VCaP (cell line): Measurements from ENCODE around the gene ZMIZ1.

Experiments used
- H3K27ac ChIP-seq: fragments of 450-650 bp; 2 replicates; pipeline ENCODE4 v1.5.1; 2017
- CTCF ChIP-seq: fragments of 450-650 bp; conservative IDR thresholded peaks from 2 replicates; pipeline ENCODE4 v1.5.1; 2017; ENCODE audit warnings: mild to moderate bottlenecking, moderate library complexity

ZMIZ1 gene

DNA sequence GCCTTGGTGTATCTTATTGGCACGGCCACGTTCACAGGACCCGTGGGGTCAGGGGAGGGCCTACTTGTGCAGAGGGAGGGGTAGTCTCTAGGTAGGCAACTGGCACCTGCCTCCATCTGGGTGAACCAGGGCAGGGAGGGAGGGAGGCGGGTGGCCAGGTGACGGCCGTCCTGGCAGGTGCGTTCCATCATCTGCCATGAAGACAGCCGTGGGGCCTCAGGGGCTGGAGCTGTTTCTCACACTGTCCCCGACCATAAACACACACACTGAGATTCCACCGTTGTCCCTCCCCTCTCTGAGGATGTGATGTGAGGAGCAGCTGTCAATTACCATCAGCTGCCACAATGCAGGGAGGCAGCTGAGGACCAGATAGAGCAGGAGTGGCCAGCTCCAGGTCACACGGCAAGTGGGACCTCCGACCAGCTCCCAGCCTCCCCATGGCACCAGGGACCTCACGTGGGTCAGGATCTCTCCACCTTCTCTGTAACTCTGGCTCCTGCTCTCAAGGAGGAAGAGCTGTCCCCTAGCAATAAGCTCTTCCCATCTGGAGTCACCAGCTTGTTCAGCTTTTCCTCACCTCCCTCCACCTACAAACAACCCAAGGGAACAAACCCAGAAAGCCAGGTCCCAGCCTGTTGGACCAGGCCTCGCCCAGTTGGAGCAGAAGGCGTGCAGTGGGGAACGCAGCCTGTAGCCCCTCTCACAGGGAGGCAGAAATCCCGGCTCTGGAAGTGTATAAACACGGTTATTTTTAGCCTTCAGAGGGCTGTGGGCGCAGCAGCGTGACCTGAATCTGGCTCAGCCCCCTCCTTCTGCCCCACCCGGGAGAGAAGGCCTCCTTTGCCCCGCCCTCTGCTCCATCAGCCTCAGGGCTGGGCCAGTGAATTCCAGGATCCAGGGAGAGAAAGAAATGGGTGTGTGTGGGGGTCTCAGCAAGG, 33.1 kb downstream of the ZMIZ1 start:
- no peak for TF ChIP-seq CTCF
- peak overlapping the region; percentile 24 for H3K27ac ChIP-seq

GRCh38 chr10:79102498-79102874, 33.7 kb downstream of the ZMIZ1 start:
- no peak for TF ChIP-seq CTCF
- peak overlapping the region; percentile 24 for H3K27ac ChIP-seq

- H3K27ac ChIP-seq = no peak overlapping the region
- no peak for TF ChIP-seq CTCF
These were observed 34.4 kb downstream of the ZMIZ1 start for GRCh38 chr10:79103129-79103528.

DNA sequence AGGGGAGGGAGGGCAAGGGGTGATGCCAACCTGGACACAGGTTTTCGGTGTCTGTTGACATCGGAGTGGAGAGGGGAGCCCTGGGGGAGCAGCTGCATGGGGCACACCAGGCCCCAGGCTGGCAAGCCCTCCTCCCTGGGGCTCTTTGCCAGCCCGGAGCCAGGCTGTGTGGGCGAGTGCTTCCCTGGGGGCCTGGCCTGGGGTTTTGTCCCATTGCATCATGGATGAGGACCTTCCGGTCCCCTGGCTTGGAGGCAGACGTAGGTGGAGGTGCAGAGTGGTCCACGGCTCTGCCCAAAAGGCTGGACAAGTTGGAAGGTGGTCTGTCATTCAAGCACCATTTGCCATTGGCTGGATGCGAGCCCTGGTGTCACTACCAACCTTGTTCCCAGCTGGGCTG, 34.8 kb downstream of the ZMIZ1 start:
- H3K27ac ChIP-seq = no peak overlapping the region
- no peak for TF ChIP-seq CTCF

DNA sequence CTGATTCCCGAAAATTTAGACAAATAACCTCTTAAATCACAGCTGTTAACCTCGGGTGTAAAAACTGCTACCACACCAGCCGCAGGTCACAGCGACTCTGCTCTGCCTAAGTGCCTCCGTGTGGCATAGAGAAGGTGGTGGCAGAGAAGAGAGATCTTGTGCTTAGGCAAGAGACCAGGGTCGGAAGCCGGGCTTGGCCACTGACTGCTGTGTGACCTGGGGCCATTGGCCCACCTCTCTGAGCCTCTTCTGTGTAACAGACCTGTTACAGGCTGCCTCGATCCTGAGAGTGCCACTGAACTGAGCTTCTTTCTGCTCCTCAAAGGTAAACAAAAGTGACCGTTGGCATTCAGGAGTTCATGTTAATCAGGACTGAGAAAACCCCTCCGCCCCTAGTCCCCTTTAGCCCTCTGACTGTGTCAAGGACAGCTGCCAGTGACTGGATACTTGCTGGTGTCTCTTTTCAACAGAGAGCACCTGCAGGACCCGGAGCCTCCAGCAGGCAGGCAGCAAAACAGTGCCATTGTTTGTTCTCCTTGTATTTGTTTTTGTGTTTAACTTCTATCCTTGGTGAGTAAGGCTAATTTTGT, 36.5 kb downstream of the ZMIZ1 start:
- peak; percentile 42; the same call in 1 of the 2 replicates for TF ChIP-seq CTCF
- peak overlapping the region; percentile 28; the same call in 1 of the 2 replicates for H3K27ac ChIP-seq

GRCh38 chr10:79105818-79106217, 37.1 kb downstream of the ZMIZ1 start:
- no peak for TF ChIP-seq CTCF
- H3K27ac ChIP-seq = no peak overlapping the region

DNA sequence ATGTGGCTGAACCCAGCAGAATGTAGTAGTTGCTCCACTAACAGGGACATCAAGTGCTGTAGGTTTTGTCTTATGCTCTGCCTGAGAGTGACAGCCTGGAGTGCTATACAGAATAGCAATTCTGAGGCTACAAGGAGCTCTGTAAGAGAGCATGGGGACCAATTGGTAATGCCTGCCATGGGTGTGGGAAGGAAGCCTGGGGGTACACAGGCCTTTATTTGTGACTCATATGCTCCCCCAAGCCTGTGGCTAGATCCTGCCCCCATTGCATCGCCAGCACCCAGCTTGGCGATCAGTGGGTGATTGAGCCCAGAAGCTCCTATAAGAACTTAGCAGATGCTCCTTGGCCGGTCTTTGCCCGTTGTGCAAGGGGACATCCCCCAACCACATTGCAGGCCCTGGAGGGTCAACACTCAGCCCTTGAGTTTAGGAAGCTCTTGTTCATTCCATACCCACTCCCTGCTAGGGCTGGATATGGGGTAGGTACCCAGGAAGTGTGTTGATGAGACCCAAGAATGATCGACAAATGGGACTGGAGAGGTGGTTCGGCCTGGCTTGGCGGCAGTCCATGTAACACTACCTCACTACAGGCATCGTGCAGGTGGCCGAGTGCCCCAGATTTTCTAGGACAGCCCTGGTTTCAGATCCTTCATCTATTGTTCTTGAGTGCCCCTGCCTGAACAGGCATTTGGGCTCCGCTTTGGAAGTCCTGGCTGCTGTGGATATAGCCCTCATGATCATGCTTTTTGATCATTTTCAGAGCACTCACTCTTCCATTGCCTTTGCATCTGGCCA, 37.7 kb downstream of the ZMIZ1 start:
- no peak overlapping the region for H3K27ac ChIP-seq

More for the DNA sequence above, 37.7 kb downstream of the ZMIZ1 start:
- TF ChIP-seq CTCF = no peak
